ENCODE results near the gene TARBP1.
A peak's percentile ranks its signal among the peaks of the same experiment; 100 is the strongest.

TARBP1 gene

DNA sequence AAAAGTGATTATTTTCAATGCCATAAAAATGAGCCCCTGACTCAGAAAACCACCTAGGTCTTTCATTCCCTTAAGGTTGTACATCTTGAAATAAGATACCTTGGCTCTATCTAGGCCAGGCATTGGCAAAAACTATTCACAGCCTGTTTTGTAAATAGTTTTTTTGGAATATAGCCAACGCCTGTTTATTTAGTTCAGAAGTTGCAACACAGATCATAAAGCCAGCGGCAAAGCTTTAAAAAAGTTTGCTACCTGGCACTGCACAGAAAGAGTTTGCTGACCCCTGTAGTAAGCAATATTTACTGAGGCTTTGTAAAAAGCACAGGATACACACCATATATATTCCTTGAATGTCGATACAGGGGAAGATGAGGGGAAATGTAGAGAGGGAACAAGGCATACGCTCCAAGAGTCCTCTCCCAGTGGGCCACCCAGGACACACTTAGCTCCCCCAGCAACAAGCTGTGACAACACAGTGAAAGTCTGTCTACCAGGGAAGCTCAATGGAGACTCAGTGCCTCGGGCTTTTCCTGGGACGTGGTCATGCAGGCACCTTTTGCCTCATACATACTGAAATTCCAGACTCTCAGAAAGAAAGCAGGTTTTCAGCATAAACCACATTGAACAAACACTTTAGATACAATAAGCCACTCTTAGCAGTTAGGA, 20.5 kb downstream of the TARBP1 start:
- Histone ChIP-seq H3K4me1 (ENCODE audit: control insufficient read depth, insufficient read depth, low read length) (no peaks in the 10 kb centered on the region), H3K4me3 (ENCODE audit: low read length) (no peak overlapping the region), H3K9ac (ENCODE audit: low read length) (no peak overlapping the region), H3K9me3 (ENCODE audit: control insufficient read depth, low read length) (no peaks in the 10 kb centered on the region), H3K36me3 (ENCODE audit: control insufficient read depth, insufficient read depth, low read length, severe bottlenecking) (peaks cover 27% of the 10 kb centered on the region), H3K27me3 (replicated peaks; ENCODE audit: control insufficient read depth, insufficient read depth, low read length) (no peaks in the 10 kb centered on the region)
- DNase-seq (ENCODE audit: low read depth): no peak

DNA sequence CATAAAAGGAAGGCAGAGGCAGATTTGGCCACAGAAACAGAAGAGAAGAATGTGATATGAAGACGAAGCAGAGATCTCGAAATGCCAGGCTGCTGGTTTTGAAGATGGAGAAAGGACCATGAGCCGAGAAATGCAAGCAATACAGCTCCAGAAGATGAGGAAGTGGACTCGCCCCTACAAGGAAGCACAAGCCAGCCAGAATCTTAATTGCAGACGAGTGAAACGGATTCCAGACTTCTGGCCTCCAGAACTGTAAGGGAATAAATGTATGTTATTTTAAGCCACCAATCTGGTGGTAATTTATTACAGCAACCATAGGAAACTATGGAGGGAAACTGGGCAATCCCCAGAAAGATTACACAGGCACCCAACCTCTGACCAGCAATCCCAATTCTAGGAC, 24.1 kb downstream of the TARBP1 start:
- H3K9ac ChIP-seq (ENCODE audit: low read length): no peak overlapping the region
- no peaks in the 10 kb centered on the region for H3K4me1 ChIP-seq (ENCODE audit: control insufficient read depth, insufficient read depth, low read length)
- H3K9me3 ChIP-seq (ENCODE audit: control insufficient read depth, low read length): no peaks in the 10 kb centered on the region
- no peaks in the 10 kb centered on the region for H3K27me3 ChIP-seq (replicated peaks; ENCODE audit: control insufficient read depth, insufficient read depth, low read length)
- no peak for DNase-seq (ENCODE audit: low read depth)
- no peak overlapping the region for H3K4me3 ChIP-seq (ENCODE audit: low read length)
- H3K36me3 ChIP-seq (ENCODE audit: control insufficient read depth, insufficient read depth, low read length, severe bottlenecking): peaks cover 37% of the 10 kb centered on the region

DNA sequence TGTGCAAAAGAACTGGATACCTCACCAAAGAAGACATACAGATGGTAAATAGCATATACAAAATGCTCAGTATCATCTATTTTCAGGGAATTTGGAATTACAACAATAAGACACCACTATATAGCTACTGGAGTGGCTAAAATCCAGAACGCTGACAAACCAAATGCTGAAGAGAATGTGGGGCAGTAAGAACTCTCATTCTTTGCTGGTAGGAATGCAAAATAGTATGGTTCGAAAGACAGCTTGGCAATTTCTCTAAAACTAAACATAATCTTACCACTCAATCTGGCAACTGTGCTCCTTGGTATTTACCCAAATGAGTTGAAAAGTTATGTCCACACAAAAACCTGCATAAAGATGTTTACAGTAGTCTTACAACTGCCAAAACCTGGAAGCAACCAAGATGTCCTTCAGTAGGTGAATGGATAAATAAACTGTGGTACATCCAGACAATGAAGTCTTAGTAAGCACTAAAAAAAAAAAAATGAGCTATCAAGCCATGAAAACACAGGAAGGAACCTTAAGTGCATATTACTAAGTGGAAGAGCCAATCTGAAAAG, 26.5 kb downstream of the TARBP1 start:
- H3K9ac ChIP-seq (ENCODE audit: low read length): no peak overlapping the region
- no peaks in the 10 kb centered on the region for H3K4me1 ChIP-seq (ENCODE audit: control insufficient read depth, insufficient read depth, low read length)
- H3K9me3 ChIP-seq (ENCODE audit: control insufficient read depth, low read length): no peaks in the 10 kb centered on the region
- DNase-seq (ENCODE audit: low read depth): no peak
- no peaks in the 10 kb centered on the region for H3K27me3 ChIP-seq (replicated peaks; ENCODE audit: control insufficient read depth, insufficient read depth, low read length)
- no peak overlapping the region for H3K4me3 ChIP-seq (ENCODE audit: low read length)
- peaks cover 44% of the 10 kb centered on the region for H3K36me3 ChIP-seq (ENCODE audit: control insufficient read depth, insufficient read depth, low read length, severe bottlenecking)

DNA sequence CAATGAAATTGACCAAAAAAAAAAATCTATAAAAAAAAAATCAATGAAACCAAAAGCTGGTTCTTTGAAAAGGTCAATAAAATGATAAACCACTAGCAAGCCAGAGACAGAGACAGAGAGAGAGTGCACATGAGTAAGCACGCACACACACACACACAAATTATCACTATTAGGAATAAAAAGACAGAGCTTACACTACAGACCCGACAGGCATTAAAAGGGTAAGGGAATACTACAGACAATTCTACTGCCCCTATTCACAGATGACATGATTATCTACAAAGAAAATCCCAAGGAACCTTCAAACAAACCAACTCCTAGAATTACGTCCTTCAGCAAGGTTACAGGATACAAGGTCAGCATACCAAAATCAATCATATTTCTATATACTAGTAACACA, 38.6 kb downstream of the TARBP1 start:
- DNase-seq (ENCODE audit: low read depth): no peak
- Histone ChIP-seq H3K9ac (ENCODE audit: low read length) (no peak overlapping the region), H3K36me3 (ENCODE audit: control insufficient read depth, insufficient read depth, low read length, severe bottlenecking) (peaks cover 47% of the 10 kb centered on the region)

DNA sequence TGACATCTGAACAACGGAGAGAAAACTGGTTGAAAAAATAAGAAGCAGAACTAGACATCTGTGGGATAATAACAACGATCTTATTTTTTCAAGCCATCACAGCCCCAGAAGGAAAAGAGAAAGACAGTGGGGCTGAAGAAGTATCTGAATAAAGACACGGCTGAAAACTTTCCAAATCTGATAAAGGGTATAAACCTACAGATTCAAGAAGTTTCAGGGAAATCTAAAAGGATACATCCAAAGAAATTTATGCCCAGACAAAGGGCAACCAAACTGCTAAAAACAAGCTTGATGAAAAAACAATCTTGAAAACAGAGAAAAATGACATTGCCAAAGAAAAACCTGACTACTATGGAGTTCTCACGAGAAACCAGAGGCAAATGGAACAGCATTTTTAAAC, 40.4 kb downstream of the TARBP1 start:
- no peak for DNase-seq (ENCODE audit: low read depth)
- Histone ChIP-seq H3K36me3 (ENCODE audit: control insufficient read depth, insufficient read depth, low read length, severe bottlenecking) (peaks cover 42% of the 10 kb centered on the region), H3K9ac (ENCODE audit: low read length) (no peak overlapping the region), H3K27me3 (replicated peaks; ENCODE audit: control insufficient read depth, insufficient read depth, low read length) (no peaks in the 10 kb centered on the region), H3K4me1 (ENCODE audit: control insufficient read depth, insufficient read depth, low read length) (peaks cover 3% of the 10 kb centered on the region), H3K9me3 (ENCODE audit: control insufficient read depth, low read length) (peaks cover 25% of the 10 kb centered on the region), H3K4me3 (ENCODE audit: low read length) (no peak overlapping the region)

More for the DNA sequence above, 38.6 kb downstream of the TARBP1 start:
- H3K27me3 ChIP-seq (replicated peaks; ENCODE audit: control insufficient read depth, insufficient read depth, low read length): no peaks in the 10 kb centered on the region
- H3K9me3 ChIP-seq (ENCODE audit: control insufficient read depth, low read length): peaks cover 25% of the 10 kb centered on the region
- H3K4me3 ChIP-seq (ENCODE audit: low read length): no peak overlapping the region
- peaks cover 3% of the 10 kb centered on the region for H3K4me1 ChIP-seq (ENCODE audit: control insufficient read depth, insufficient read depth, low read length)

DNA sequence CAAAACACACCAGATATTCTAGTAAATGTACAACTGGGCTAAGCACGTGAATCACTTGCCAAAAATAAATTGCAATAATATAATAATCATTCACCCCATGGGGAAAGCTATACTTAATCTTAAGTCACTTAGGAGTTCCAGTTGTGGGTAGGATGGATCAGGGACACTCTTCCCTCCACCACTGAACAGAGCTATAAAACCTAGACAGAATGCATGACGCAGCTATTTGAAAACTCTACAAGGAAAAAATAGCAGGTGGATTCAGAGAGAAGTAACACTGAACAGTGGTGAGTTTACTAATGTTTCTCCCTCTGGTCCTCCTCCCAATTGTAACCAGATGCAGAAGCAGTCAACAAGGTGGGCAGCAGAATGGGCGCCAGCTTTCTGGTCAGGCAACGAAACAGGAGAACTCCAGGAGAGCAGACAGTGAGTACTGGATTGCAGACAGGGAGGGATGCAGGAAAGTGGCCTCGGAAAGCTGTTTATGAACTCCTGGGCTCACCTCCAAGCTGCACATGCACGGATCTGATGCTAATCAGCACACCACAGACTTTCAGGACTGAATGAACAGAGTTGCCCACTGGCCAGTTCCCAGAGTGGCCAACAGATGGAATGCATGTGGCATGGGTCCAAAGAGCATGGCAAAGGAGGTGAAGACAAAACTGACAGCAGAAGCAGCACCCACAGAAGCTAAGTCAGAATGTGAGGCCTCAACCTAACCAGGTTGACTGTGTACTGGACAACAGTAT, 41.4 kb downstream of the TARBP1 start:
- Histone ChIP-seq H3K36me3 (ENCODE audit: control insufficient read depth, insufficient read depth, low read length, severe bottlenecking) (peaks cover 48% of the 10 kb centered on the region), H3K9ac (ENCODE audit: low read length) (no peak overlapping the region), H3K4me3 (ENCODE audit: low read length) (no peak overlapping the region), H3K27me3 (replicated peaks; ENCODE audit: control insufficient read depth, insufficient read depth, low read length) (no peaks in the 10 kb centered on the region), H3K4me1 (ENCODE audit: control insufficient read depth, insufficient read depth, low read length) (peaks cover 3% of the 10 kb centered on the region), H3K9me3 (ENCODE audit: control insufficient read depth, low read length) (peaks cover 25% of the 10 kb centered on the region)
- peak; percentile 17 for DNase-seq (ENCODE audit: low read depth)

DNA sequence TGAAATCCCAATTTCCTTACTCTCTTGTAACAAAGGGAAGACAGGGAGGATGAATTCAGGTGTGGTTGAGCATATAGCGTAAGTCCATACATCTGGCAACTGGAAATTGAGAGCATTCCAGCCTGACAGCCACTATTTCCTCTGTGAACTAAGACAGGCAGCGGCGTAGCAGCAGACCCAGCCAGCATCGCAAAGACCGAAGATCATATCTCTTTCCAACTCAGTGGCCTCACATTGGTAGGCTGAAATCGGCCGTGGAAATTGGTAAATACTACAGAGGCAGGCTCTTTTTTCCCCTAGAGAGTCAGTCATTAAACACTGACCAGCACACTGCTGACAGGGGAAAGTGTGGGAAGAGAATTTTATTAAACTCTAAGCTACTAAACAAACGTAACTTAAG, 43.4 kb downstream of the TARBP1 start:
- peaks cover 44% of the 10 kb centered on the region for H3K36me3 ChIP-seq (ENCODE audit: control insufficient read depth, insufficient read depth, low read length, severe bottlenecking)
- peaks cover 3% of the 10 kb centered on the region for H3K4me1 ChIP-seq (ENCODE audit: control insufficient read depth, insufficient read depth, low read length)
- no peak overlapping the region for H3K4me3 ChIP-seq (ENCODE audit: low read length)
- no peak for DNase-seq (ENCODE audit: low read depth)
- peaks cover 21% of the 10 kb centered on the region for H3K9me3 ChIP-seq (ENCODE audit: control insufficient read depth, low read length)
- H3K9ac ChIP-seq (ENCODE audit: low read length): no peak overlapping the region
- H3K27me3 ChIP-seq (replicated peaks; ENCODE audit: control insufficient read depth, insufficient read depth, low read length): no peaks in the 10 kb centered on the region

DNA sequence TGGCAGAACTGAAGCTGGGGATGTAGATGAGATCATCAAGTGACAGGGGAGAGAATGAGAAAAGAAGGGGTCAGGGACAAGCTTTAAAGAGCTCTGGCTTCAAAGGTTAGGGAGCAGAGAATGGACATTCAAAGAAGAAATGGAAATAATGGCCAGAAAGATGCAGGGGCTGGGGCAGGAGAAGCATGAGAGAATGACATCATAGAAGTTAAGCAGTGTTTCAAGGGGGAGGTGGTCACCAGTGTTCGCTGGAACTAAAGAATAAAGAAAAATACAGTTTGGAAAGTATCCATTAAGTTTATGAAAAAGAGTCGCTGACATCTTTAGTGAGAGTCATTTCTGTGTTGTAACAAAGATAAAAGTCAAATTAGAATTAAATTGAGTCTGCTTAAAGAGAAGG, 44.3 kb downstream of the TARBP1 start:
- H3K9me3 ChIP-seq (ENCODE audit: control insufficient read depth, low read length): peaks cover 12% of the 10 kb centered on the region
- H3K4me1 ChIP-seq (ENCODE audit: control insufficient read depth, insufficient read depth, low read length): peaks cover 3% of the 10 kb centered on the region
- peaks cover 40% of the 10 kb centered on the region for H3K36me3 ChIP-seq (ENCODE audit: control insufficient read depth, insufficient read depth, low read length, severe bottlenecking)
- no peak for DNase-seq (ENCODE audit: low read depth)
- H3K27me3 ChIP-seq (replicated peaks; ENCODE audit: control insufficient read depth, insufficient read depth, low read length): no peaks in the 10 kb centered on the region
- H3K4me3 ChIP-seq (ENCODE audit: low read length): no peak overlapping the region
- H3K9ac ChIP-seq (ENCODE audit: low read length): no peak overlapping the region

DNA sequence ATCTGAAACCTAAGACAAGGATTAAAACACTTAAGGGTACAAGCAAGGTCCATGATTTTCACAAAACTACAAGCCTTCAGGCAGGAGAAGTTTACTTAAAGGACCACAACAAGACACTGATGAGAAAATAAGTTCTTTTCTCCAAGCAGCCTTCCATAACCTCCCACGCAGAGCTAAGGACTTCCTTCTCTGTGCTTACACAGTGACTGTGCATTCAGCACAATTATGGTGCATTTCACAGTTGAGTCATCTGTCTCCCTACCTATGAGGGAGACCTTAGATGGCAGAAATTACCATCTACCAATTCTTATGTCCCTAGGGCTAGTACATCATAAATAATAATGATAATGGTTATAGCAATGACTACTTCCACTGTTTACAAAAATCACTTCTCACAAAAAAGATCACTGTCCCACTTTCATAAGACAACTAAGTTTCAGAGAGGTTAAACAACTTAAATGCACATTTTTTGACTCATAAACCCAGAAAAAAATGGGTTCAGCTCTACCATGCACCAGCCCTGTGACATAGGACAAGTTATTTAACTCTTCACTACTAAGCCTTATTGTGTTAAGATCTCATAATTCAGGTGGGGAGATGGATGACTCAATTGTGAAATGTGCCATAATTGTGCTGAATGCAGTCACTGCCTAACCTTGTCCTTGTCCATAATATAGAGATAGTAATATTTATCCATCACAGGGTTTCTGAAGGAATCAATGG, 45.3 kb downstream of the TARBP1 start:
- no peaks in the 10 kb centered on the region for H3K27me3 ChIP-seq (replicated peaks; ENCODE audit: control insufficient read depth, insufficient read depth, low read length)

DNA sequence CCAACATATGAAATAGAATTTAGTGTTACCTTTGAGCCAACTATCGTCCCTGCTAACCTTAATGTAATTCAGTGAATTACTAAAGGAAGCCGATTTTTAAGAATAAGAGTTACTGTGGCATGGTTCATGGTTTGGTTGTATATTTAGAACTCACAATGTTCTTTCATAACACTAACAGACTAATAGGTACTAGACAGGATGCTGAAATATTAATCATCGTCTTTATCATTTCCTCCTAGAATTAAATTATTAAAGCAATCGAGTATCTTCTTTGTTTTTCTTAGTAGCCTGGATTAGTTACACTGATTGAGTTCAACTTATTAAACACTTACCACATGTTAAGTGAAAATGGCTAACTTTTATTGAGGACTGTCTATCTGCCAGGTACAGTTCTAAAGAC, 47.7 kb downstream of the TARBP1 start:
- DNase-seq (ENCODE audit: low read depth): no peak
- Histone ChIP-seq H3K4me3 (ENCODE audit: low read length) (no peak overlapping the region), H3K9me3 (ENCODE audit: control insufficient read depth, low read length) (no peaks in the 10 kb centered on the region), H3K9ac (ENCODE audit: low read length) (no peak overlapping the region), H3K36me3 (ENCODE audit: control insufficient read depth, insufficient read depth, low read length, severe bottlenecking) (peaks cover 52% of the 10 kb centered on the region), H3K27me3 (replicated peaks; ENCODE audit: control insufficient read depth, insufficient read depth, low read length) (no peaks in the 10 kb centered on the region), H3K4me1 (ENCODE audit: control insufficient read depth, insufficient read depth, low read length) (no peaks in the 10 kb centered on the region)

More for the DNA sequence above, 45.3 kb downstream of the TARBP1 start:
- Histone ChIP-seq H3K36me3 (ENCODE audit: control insufficient read depth, insufficient read depth, low read length, severe bottlenecking) (peaks cover 41% of the 10 kb centered on the region), H3K4me3 (ENCODE audit: low read length) (no peak overlapping the region), H3K9me3 (ENCODE audit: control insufficient read depth, low read length) (peaks cover 3% of the 10 kb centered on the region), H3K9ac (ENCODE audit: low read length) (no peak overlapping the region), H3K4me1 (ENCODE audit: control insufficient read depth, insufficient read depth, low read length) (peaks cover 3% of the 10 kb centered on the region)
- DNase-seq (ENCODE audit: low read depth): peak; percentile 52

DNA sequence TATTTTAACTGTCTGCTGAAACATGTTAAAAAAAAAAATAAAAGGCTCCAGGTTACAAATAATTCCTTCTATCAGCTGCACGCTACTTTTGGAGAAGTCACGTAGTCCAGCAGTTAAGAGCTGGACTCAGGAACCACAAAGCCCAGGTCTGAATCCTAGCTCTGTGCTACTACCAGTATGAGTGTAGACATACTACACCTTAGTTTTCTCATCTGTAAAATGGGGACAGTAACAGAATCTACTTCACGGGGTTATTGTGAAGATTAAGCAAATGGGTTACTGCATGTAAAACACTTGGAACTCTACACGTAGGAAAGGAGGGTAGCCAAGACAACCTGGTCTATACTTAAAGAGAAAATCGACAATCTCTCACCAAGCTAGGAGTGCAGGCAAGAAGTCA, 48.3 kb downstream of the TARBP1 start:
- DNase-seq (ENCODE audit: low read depth): no peak
- H3K36me3 ChIP-seq (ENCODE audit: control insufficient read depth, insufficient read depth, low read length, severe bottlenecking): peaks cover 52% of the 10 kb centered on the region
- H3K4me3 ChIP-seq (ENCODE audit: low read length): no peak overlapping the region
- H3K9ac ChIP-seq (ENCODE audit: low read length): no peak overlapping the region
- H3K27me3 ChIP-seq (replicated peaks; ENCODE audit: control insufficient read depth, insufficient read depth, low read length): no peaks in the 10 kb centered on the region
- no peaks in the 10 kb centered on the region for H3K4me1 ChIP-seq (ENCODE audit: control insufficient read depth, insufficient read depth, low read length)
- no peaks in the 10 kb centered on the region for H3K9me3 ChIP-seq (ENCODE audit: control insufficient read depth, low read length)
